GM12874 (cell line): Measurements from ENCODE around the gene ARMC9.

Source experiments
- TF ChIP-seq, protein P1 (sequence below): IDR thresholded peaks from 2 replicates; pipeline ENCODE4 v1.5.1; 2011; ENCODE audit warnings: low read depth, mild to moderate bottlenecking, control low read depth, low read length, moderate library complexity; ENCODE audit not compliant: insufficient read depth

The ARMC9 gene

DNA sequence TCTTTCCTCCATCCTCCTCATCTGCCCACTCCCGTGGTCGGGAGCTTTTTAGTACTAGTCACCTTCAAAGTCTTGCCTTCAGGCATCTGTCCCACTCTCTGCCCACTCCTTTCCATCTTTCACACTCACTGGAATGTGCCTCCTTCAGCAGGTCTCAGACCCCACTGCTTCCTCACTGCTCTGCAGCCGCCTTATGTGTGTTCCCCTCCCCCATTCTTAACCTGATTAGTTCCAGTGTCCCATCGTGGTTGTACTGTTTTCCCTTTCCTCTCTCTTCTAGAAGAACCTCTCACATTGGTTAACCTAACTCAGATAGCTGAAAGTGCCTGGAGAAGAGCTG, 3.0 kb downstream of the ARMC9 start:
- TF ChIP-seq, protein P1, sequence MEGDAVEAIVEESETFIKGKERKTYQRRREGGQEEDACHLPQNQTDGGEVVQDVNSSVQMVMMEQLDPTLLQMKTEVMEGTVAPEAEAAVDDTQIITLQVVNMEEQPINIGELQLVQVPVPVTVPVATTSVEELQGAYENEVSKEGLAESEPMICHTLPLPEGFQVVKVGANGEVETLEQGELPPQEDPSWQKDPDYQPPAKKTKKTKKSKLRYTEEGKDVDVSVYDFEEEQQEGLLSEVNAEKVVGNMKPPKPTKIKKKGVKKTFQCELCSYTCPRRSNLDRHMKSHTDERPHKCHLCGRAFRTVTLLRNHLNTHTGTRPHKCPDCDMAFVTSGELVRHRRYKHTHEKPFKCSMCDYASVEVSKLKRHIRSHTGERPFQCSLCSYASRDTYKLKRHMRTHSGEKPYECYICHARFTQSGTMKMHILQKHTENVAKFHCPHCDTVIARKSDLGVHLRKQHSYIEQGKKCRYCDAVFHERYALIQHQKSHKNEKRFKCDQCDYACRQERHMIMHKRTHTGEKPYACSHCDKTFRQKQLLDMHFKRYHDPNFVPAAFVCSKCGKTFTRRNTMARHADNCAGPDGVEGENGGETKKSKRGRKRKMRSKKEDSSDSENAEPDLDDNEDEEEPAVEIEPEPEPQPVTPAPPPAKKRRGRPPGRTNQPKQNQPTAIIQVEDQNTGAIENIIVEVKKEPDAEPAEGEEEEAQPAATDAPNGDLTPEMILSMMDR: no peak

DNA sequence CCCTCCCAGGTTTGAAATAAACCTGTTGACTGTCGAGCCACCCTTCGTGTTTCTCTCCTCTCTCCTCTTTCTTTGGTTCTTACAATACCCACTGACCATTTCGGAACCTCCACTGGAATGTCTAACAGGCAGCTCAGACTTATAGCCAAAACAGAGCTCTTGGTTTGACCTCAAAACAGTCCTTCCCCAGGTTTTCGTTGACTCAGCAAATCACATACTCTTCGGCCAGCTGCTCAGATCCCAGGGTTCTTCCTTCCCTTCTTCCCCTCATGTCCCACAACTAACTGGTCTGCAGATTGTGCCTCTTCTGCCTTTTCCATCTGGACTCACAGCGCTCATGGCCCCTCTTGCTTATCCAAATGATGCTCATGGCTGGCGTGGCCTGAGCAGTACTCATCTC, 4.7 kb downstream of the ARMC9 start:
- TF ChIP-seq, protein P1: no peak

DNA sequence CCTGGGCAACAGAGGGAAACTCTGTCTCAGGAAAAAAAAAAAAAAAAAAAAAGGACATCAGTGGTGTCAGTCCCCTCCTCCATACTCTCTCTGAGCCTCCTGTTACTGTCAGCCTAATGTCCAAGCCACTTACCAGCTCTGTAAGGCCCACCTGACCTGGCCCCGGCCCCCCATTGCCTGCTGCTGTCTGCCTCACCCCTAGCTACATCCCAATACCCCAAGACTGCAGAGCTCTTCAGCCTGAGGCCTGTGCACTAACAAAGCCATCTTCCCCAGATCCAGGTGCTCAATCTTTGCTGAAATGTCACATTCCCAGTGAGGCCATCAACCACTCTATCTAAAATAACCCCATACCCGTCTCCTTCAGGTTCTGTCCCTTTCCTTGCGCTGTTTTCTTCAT, 5.7 kb downstream of the ARMC9 start:
- TF ChIP-seq, protein P1: no peak

DNA sequence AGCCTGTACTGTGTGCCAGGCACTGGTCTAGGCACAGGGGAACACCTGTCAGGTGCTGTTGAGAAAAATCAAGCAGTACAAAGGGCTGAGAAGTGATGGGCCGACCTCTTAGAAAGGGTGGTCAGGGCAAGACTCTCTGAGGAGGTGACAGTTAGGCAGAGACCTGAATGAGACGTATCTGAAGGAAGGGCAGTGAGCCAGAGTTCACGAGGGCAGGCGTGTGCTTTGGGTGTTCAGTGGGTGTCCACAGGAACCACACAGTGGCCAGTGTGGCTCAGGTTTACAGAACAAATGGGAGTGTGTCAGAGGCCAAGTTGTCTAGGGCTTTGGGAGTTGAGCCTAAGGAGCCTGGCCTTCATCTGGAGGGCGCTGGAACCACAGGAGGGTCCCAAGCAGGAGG, 6.2 kb downstream of the ARMC9 start:
- TF ChIP-seq, protein P1: no peak

DNA sequence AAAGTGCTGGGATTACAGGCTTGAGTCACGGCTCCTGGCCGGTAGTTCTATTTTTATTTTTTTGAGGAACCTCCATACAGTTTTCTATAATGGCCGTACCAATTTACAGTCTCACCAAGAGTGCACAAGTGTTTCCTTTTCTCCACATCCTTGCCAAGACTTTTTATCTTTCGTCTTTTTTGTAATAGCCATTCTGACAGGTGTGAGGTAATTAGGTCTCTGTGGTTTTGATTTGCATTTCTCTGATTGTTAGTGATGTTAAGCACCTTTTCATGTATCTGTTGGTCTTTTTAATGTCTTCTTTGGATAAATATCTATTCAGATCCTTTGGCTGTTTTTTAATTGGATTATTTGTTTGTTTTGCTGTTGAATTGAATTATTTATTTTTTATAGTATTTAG, 9.3 kb downstream of the ARMC9 start:
- TF ChIP-seq, protein P1: no peak

DNA sequence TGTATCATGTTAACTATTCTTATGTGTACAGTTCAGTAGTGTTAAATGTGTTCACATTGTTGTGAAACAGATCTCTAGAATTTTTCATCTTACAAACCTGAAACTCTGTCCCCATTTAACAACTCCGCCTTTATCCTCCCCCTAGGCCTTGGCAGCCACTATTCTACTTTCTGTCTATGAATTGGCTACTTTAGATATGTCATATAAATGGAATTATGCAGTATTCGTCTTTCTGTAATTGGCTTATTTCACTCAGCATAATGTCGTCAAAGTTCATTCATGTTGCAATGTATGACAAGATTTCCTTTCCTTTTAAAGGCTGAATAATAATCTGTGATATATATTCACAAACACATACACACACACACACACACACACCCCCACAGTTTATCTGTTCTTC, 12.4 kb downstream of the ARMC9 start:
- TF ChIP-seq, protein P1: no peak

DNA sequence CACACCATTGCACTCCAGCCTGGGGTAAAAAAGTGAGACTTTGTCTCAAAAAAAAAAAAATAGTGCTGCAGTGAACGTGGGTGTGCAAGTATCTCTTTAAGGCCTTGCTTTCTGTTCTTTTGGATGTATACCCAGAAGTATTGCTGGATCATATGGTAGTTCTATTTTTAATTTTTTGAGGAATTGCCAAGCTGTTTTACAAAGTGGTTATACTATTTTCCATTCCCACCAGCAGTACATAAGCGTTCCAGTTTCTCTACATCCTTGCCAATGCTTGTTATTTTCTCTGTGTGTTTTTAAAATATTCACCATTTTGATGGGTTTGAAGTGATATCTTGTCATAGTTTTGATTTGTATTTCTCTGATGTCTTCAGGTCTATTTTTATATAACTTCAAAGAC, 13.1 kb downstream of the ARMC9 start:
- TF ChIP-seq, protein P1: no peak

DNA sequence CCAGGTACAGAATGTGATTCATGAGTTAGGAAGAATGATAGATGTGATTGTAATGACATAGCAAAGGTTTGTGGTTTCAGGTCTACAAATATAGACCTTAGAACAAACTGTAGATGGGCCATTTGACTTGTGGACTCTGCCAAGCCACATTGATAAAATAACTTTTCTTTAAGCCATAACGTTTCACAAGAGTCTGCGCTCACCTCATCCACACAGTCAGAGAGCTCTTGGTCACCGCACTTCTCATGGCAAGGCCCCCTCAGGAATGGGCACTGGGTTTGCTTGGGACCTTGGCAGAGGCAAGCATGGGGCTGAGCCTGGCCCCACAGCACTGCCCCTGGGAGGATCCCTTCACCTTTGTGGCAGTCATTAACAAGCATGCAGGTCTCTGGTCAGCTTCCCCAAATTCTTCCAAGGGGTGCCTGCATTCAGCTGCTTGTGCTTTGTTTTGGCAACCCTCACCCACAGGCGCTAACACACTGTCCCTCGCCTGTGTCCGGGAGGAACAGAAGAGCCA, 14.0 kb downstream of the ARMC9 start:
- TF ChIP-seq, protein P1: no peak
